Endodermal cell (in vitro differentiated cells): ENCODE results near the gene TIMP4. TPM values are rescaled to one million over a fixed set of nuclear protein-coding genes. Genes with fewer than 3 reads are reported as not detected.

Experiments used
- DNase-seq: peaks from one replicate; pipeline ENCODE4 v3.0.0-alpha.2; 2017
- H3K27ac ChIP-seq: 2 replicates; pipeline ENCODE4 v1.5.1; 2013; ENCODE audit warnings: mild to moderate bottlenecking, low read depth, low read length, moderate library complexity
- H3K27me3 ChIP-seq: 2 replicates; pipeline ENCODE4 v1.6.1; 2013; ENCODE audit warnings: mild to moderate bottlenecking, low read length, moderate library complexity; ENCODE audit not compliant: insufficient read depth, control insufficient read depth, poor library complexity, severe bottlenecking
- H3K36me3 ChIP-seq: 2 replicates; pipeline ENCODE4 v1.7.0; 2013; ENCODE audit warnings: mild to moderate bottlenecking, low read length, moderate library complexity; ENCODE audit not compliant: control insufficient read depth, insufficient read depth
- H3K4me1 ChIP-seq: one replicate; pipeline ENCODE4 v1.7.0; 2013; ENCODE audit warnings: low read length; ENCODE audit not compliant: control insufficient read depth, insufficient read depth
- H3K4me3 ChIP-seq: 2 replicates; pipeline ENCODE4 v1.5.1; 2013; ENCODE audit warnings: mild to moderate bottlenecking, low read length, moderate library complexity
- H3K9ac ChIP-seq: 2 replicates; pipeline ENCODE4 v1.6.1; 2013; ENCODE audit warnings: mild to moderate bottlenecking, low read length, moderate library complexity; ENCODE audit not compliant: poor library complexity, severe bottlenecking; ENCODE audit errors: extremely low read depth
- H3K9me3 ChIP-seq: 2 replicates; pipeline ENCODE4 v1.6.1; 2013; ENCODE audit warnings: mild to moderate bottlenecking, low read length, moderate library complexity; ENCODE audit not compliant: control insufficient read depth
- H3K27ac Mint-ChIP-seq: 2 replicates; pipeline ENCODE4 v1.8.0; 2020; ENCODE audit warnings: mixed read lengths
- H3K27me3 Mint-ChIP-seq: 2 replicates; pipeline ENCODE4 v1.8.0; 2021; ENCODE audit warnings: mild to moderate bottlenecking, mixed read lengths; ENCODE audit not compliant: insufficient read depth
- H3K36me3 Mint-ChIP-seq: 2 replicates; pipeline ENCODE4 v1.8.0; 2020; ENCODE audit warnings: low read depth, mixed read lengths
- H3K4me1 Mint-ChIP-seq: 2 replicates; pipeline ENCODE4 v1.8.0; 2020; ENCODE audit warnings: mixed read lengths
- H3K4me3 Mint-ChIP-seq: 2 replicates; pipeline ENCODE4 v1.8.0; 2020; ENCODE audit warnings: mild to moderate bottlenecking, moderate library complexity, mixed read lengths
- H3K9me3 Mint-ChIP-seq: 2 replicates; pipeline ENCODE4 v1.8.0; 2020; ENCODE audit warnings: mild to moderate bottlenecking, mixed read lengths
- WGBS, 2 experiments: methylation state at CpG; one replicate each; pipeline versions ENCODE4 v1.1.5 to v1.1.7; 2013; ENCODE audit warnings: missing lambda C conversion rate in 2 of 2, mixed read lengths in 1 of 2; ENCODE audit not compliant: insufficient coverage in 1 of 2, insufficient read length in 1 of 2; 5-methylcytosine and 5-hydroxymethylcytosine counted together
- total RNA-seq, 2 donors: library from RNA; stranded (reverse); fragmentation: NEBNext Ultra II Directional in 1 of 2; extraction: Animal tissue kit (Norgen Biotek cat#: 25700) in 1 of 2; gene quantifications; 2 replicates in 1 of 2; 3 replicates in 1 of 2; pipeline ENCODE4 v1.2.1, GENCODE V29; 2021
- TF ChIP-seq, protein P1 (sequence below): fragments of 200-600 bp; sonication (generic); conservative IDR thresholded peaks from 2 replicates; pipeline ENCODE4 v1.5.0; 2021; ENCODE audit warnings: antibody characterized with exemption, mild to moderate bottlenecking

TIMP4 gene
- total RNA-seq, 2 donors from 2014 or later, result 4.4 TPM; not detected in 1

DNA sequence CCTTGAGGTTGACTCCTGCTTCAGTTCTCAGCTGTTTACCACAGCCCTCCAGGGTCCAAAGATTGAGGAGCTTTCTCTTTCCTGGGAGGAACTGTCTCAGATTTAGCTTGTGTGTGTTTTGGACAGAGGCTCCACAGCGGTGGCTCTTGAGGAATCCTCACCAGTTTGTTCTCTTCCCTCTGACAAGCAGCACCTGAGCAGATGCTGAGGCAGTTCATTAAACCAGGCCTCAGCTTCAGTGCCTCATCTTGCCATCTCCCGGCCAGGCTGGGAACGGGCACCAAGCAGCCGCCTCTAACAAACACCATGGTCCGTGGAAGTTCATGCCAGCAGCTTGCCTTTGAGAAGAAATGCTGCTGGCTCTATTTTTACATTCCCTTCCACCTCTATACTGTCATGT is 25.8 kb upstream of the TIMP4 start:
- no peaks in the 10 kb centered on the region for H3K4me1 ChIP-seq
- no peak overlapping the region for H3K27ac ChIP-seq
- H3K9me3 Mint-ChIP-seq, result no peaks in the 10 kb centered on the region
- TF ChIP-seq, protein P1, sequence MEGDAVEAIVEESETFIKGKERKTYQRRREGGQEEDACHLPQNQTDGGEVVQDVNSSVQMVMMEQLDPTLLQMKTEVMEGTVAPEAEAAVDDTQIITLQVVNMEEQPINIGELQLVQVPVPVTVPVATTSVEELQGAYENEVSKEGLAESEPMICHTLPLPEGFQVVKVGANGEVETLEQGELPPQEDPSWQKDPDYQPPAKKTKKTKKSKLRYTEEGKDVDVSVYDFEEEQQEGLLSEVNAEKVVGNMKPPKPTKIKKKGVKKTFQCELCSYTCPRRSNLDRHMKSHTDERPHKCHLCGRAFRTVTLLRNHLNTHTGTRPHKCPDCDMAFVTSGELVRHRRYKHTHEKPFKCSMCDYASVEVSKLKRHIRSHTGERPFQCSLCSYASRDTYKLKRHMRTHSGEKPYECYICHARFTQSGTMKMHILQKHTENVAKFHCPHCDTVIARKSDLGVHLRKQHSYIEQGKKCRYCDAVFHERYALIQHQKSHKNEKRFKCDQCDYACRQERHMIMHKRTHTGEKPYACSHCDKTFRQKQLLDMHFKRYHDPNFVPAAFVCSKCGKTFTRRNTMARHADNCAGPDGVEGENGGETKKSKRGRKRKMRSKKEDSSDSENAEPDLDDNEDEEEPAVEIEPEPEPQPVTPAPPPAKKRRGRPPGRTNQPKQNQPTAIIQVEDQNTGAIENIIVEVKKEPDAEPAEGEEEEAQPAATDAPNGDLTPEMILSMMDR, result no peak
- H3K27ac Mint-ChIP-seq, result no peak overlapping the region
- no peak overlapping the region for H3K4me3 ChIP-seq
- H3K27me3 ChIP-seq, result no peaks in the 10 kb centered on the region
- H3K27me3 Mint-ChIP-seq, result no peaks in the 10 kb centered on the region
- no peaks in the 10 kb centered on the region for H3K9me3 ChIP-seq
- H3K4me3 Mint-ChIP-seq, result no peak overlapping the region
- H3K9ac ChIP-seq, result no peak overlapping the region
- H3K36me3 Mint-ChIP-seq, result no peaks in the 10 kb centered on the region
- WGBS, 2 experiments, result 87 to 100% methylated on average over 4 to 5 of the region's 5 CpGs
- H3K36me3 ChIP-seq, result no peaks in the 10 kb centered on the region
- H3K4me1 Mint-ChIP-seq, result peaks cover 4% of the 10 kb centered on the region
- no peak for DNase-seq

DNA sequence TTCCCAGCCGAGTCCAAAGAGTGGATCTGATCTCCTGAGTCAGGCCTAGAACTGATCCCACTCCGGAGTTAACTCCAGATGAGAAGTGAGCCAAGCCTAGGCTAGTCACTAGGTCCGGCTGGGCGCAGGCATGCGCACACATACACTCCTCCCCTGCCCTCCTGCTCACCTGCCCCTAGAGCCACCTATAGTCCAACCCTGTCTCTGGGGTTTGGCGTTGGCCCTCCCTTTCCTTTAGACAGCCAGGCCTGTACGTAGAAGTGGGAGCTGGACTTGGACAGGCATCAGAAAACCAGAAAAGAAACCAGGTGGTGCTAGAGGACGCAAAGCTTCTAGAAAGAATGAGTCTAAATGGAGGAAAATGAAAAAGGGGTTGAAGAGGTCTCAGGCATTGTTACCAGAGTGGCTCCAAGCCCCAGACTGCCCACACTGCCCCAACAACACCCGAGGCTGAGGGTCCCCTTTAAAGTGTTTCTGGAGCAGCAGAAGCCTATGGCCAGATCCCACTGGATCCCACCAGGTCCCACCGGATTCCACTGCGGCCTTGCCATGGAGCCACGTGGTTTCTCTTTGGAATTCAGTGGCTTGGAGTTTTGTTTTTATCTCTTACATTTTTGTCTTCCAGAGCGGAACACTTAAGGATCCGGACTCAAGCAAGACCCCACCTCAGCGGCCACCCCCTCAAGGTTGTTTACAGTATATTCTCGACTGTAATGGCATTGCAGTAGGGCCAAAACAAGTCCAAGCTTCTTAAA is 24.2 kb upstream of the TIMP4 start:
- no peak for DNase-seq
- no peak overlapping the region for H3K9ac ChIP-seq
- Mint-ChIP-seq H3K4me3 (no peak overlapping the region), H3K27me3 (no peaks in the 10 kb centered on the region), H3K27ac (peak overlapping the region; percentile 40), H3K9me3 (no peaks in the 10 kb centered on the region), H3K4me1 (peaks cover 4% of the 10 kb centered on the region), H3K36me3 (no peaks in the 10 kb centered on the region)
- TF ChIP-seq, protein P1, result no peak
- H3K4me3 ChIP-seq, result no peak overlapping the region
- no peaks in the 10 kb centered on the region for H3K36me3 ChIP-seq
- 92 to 93% methylated on average over 9 to 16 of the region's 16 CpGs for WGBS, 2 experiments
- no peaks in the 10 kb centered on the region for H3K27me3 ChIP-seq
- no peaks in the 10 kb centered on the region for H3K4me1 ChIP-seq
- no peak overlapping the region for H3K27ac ChIP-seq
- no peaks in the 10 kb centered on the region for H3K9me3 ChIP-seq

DNA sequence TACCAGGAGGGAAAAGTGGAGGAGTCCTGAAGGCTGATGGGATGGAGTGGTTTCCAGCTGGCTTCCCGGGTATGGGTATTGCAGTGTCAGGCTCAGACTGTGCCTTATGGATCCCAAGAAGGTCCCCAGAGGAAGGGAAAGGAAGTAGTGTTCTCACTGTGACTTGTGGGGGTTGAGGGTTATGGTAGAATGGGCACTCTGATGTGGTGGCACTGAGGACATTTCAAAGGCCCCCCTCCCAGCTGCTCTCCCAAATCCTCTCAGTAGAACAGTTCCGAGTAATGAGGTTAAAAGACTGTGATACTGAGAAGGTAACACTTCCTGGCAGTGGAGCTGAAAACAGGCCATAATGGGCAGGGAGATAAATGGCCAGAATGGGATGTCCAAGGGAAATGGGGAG is 23.1 kb upstream of the TIMP4 start:
- no peaks in the 10 kb centered on the region for H3K9me3 ChIP-seq
- H3K27ac ChIP-seq, result no peak overlapping the region
- no peaks in the 10 kb centered on the region for H3K27me3 ChIP-seq
- H3K4me1 ChIP-seq, result no peaks in the 10 kb centered on the region
- TF ChIP-seq, protein P1, result no peak
- H3K9ac ChIP-seq, result no peak overlapping the region
- Mint-ChIP-seq H3K4me1 (no peaks in the 10 kb centered on the region), H3K27me3 (no peaks in the 10 kb centered on the region), H3K36me3 (no peaks in the 10 kb centered on the region), H3K27ac (peak overlapping the region; percentile 8), H3K4me3 (no peak overlapping the region), H3K9me3 (no peaks in the 10 kb centered on the region)
- no peaks in the 10 kb centered on the region for H3K36me3 ChIP-seq
- H3K4me3 ChIP-seq, result no peak overlapping the region
- no peak for DNase-seq
- 84% methylated on average over 2 of the region's 2 CpGs; no CpG with 5 or more reads in 1 of the 2 experiments for WGBS, 2 experiments
